Cardiac septum (tissue), 1 donor: ENCODE measurements around the gene NFYC. TPM values are rescaled to one million over a fixed set of nuclear protein-coding genes. Genes with fewer than 3 reads are reported as not detected.

Experiments
- DNase-seq: peaks from one replicate; pipeline ENCODE4 v3.0.0-alpha.2; 2020; ENCODE audit warnings: low spot score
- intact Hi-C: fragments of 100-400 bp; cut with DNase I; formaldehyde crosslinking; loops from one replicate; pipeline ENCODE4 v1.14.0; 2022
- total RNA-seq: library from RNA; stranded (reverse); fragmentation: NEBNext Ultra II Directional; extraction: Animal tissue kit (Norgen Biotek cat#: 25700); gene quantifications from one replicate; pipeline ENCODE4 v1.2.1, GENCODE V29; 2021
- donor health status: DM: no; HTN: no; CAD: no.

The NFYC gene
- total RNA-seq, 1 donor from 2014 or later: 61.7 TPM

- no peak for DNase-seq
- intact Hi-C loops: no loop called here
These were observed 28.0 kb upstream of the NFYC start for GRCh38 chr1:40663324-40664166.

- intact Hi-C loops: no loop called here
- no peak for DNase-seq
These were observed 27.4 kb upstream of the NFYC start for GRCh38 chr1:40664167-40664537.

DNA sequence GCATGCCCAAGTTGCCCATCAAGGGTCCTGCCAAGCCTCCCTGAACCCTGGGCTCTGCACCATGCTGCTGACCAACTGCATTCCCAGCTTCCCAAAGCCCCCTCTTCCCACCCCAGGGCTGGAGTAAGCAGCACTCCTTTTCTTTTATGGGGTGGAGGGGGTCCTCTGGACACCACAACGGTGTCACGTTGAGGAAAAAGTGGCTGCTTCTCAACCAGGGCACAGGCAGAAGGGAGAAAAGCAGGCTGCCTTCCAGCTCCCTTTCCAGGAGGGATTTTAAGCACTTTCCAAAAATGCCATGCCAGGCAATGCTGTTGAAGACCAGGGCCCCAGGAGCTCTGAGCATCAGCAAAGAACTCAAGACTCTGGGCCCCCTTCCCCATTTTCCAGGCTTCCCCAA, 26.7 kb upstream of the NFYC start:
- intact Hi-C loops: loop anchor here (5.0 kb wide), 2 partner anchors 37 to 183 kb away; no protein-coding TSS in a partner anchor
- DNase-seq: no peak

GRCh38 chr1:40665335-40666171, 26.0 kb upstream of the NFYC start, which contains the start of gene RIMS3:
Gene RIMS3 (minus strand): TSS chr1:40665682. CDS start chr1:40641925, 23,757 bp downstream.
- intact Hi-C loops: loop anchor here (5.0 kb wide), 2 partner anchors 38 to 182 kb away; no protein-coding TSS in a partner anchor

GRCh38 chr1:40668769-40669525, 22.6 kb upstream of the NFYC start:
- DNase-seq: peak; percentile 91
- intact Hi-C loops: loop anchor here (5.0 kb wide), 2 partner anchors 42 to 178 kb away; no protein-coding TSS in a partner anchor

More at GRCh38 chr1:40665335-40666171, 26.0 kb upstream of the NFYC start, which contains the start of gene RIMS3:
- peak; percentile 93 for DNase-seq

DNA sequence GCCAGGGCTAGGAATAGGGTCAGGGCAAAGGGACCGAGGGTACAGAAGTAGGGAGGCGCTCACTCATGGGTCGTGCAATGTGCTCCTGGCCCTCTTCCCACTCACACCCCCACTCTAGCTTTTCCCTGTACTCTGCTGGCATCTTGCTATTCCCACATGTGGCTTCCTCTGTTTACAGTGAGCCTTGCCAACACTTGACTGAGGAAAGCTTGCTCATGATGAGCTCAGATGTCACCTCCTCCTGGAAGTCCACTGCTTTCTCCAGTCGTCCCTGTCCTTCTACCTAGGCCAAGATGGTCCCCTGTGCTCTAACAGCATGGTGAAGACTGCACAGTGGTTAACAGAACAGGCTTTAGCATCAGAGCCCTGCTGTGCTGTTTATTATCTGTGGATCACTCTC, 18.1 kb upstream of the NFYC start:
- no peak for DNase-seq
- intact Hi-C loops: no loop called here

DNA sequence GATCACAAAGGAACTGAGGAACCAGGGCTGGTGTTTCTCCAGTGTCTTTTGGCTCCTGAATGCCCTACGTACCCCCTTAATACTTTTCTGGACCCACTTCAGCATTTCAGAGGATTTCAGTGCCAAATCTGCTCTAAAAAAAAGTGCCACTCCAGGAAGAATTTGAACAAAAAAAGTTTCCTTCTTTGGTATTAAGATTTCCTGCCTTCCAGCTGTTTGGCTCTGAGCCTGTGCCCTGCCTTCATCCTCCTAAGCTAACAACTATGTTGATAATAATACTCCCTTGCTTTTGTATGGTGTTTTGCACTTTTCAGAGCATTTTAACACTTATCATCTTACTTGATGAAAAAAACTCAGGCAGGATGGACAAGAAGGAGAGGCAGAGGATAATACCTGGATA, 15.0 kb upstream of the NFYC start:
- intact Hi-C loops: no loop called here

DNA sequence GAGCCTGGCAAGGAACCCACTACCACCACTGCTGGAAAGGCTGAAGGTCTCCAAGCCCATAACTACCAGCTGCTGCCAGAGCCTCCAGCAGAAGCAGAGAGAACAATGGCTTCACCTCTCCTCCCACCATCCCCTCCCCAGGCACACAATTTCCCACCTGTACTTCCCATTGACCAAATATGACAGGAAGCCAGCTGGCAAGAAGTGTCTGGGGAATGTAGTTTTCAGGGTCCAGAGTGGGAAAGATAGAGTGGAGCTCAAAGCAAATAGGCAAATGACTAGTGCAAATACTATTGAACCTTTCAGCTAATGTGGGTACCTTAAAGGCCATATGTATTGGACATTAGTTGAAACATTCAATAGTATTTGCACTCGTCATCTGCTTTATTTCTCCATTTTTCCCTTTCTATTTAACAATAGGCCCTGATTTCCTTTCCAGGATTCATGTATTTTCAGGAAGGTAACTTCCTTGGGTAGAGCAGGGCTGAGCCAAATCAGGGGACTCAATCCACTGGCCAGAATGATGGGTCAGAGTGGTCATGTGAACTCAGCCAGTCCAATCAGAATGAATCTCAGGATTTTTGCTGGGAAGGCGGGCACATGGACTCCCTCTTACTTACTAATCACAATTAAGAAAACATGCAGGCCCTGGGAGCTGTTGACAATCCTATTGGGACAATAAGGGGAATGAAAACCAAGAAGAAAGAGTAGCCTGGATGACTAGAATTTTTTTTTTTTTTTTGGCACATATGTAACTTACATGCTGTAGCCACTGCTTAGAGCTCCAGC, 12.1 kb upstream of the NFYC start:
- DNase-seq: no peak
- intact Hi-C loops: no loop called here

More for the DNA sequence above, 15.0 kb upstream of the NFYC start:
- no peak for DNase-seq

DNA sequence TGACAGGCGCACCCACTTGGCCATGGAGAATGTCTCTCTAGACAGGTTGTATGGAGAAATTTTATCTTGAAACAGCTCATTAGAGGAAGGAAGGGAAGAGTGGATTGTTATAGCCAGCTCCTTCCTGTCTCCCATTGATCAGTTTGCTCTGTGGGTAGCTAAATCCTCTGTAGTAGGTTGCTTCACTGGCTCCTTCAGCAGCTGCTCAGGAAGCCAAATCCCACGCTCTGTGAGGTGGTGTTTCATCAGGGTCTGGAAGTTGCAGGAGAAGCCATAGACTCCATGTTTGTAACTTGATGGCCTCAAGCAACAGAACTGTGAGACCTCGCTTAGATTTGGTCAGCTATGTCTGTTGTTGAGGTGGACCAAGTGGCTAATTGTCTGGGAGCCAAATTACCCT, 6.8 kb upstream of the NFYC start:
- no peak for DNase-seq
- intact Hi-C loops: loop anchor here (5.0 kb wide), 1 partner anchor 153 kb away; no protein-coding TSS in a partner anchor

- intact Hi-C loops: no loop called here
- DNase-seq: no peak
These were observed 4.4 kb upstream of the NFYC start for GRCh38 chr1:40687059-40687458.

DNA sequence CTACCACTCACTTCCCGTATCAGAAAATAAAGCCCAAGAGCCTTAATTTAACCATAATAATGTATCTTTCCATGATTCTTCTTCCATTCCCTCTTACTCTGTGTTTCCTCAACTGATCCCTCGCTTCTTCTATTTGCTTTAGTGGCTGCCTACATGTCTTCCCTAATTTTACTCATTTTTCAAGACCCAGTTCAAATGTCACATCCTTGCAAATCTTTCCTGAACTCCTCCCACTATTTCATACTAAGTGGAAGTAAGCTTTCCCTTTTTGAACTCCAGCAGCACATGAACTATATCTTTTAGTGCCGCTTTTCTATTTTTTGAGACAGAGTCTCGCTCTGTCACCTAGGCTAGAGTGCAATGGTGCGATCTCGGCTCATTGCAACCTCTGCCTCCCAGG, 3.8 kb upstream of the NFYC start:
- intact Hi-C loops: no loop called here
- no peak for DNase-seq

- DNase-seq: no peak
- intact Hi-C loops: loop anchor here (5.0 kb wide), 1 partner anchor 83 kb away; no protein-coding TSS in a partner anchor
These were observed 1.8 kb upstream of the NFYC start for GRCh38 chr1:40689737-40690136.

- intact Hi-C loops: loop anchor here (1.0 to 5.0 kb wide), 3 partner anchors 18 to 81 kb away; no protein-coding TSS in a partner anchor
- DNase-seq: no peak
These were observed 550 bp upstream of the NFYC start for GRCh38 chr1:40690771-40691537.

GRCh38 chr1:40692429-40692895, 958 bp downstream of the NFYC start:
- no peak for DNase-seq
- intact Hi-C loops: loop anchor here (5.0 kb wide), 1 partner anchor 80 kb away; no protein-coding TSS in a partner anchor

DNA sequence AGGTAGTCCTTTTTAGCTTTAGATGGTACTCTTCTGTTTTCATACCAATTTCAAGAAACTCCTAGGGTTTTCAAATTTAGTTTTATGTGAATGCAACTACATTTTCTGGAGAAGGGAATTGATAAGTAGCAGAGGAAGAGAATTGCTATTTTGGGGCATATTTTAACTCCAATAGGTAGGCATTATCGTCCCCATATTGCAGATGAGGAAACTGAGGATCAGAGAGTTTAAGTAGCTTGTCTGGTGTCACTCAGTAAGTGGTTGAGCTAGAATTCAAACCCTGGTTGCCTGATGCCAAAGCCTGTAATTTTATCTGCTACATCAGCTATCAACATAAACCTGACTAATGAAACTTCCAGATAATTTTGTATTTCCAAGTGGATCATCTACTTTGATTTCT, 1.9 kb downstream of the NFYC start:
- intact Hi-C loops: loop anchor here (5.0 kb wide), 1 partner anchor 79 kb away; no protein-coding TSS in a partner anchor
- DNase-seq: no peak

- intact Hi-C loops: loop anchor here (5.0 kb wide), 1 partner anchor 78 kb away; no protein-coding TSS in a partner anchor
- DNase-seq: no peak
These were observed 2.9 kb downstream of the NFYC start for GRCh38 chr1:40694353-40694874.

- DNase-seq: no peak
- intact Hi-C loops: no loop called here
These were observed 4.8 kb downstream of the NFYC start for GRCh38 chr1:40696294-40696693.
